GM12865 (cell line): ENCODE measurements around the gene XPO5.

Experiments
- DNase-seq: peaks from one replicate; pipeline ENCODE4 v3.0.0; 2010; ENCODE audit warnings: low read depth
- H3K4me3 ChIP-seq: 2 replicates; pipeline ENCODE4 v1.5.1; 2011; ENCODE audit warnings: mild to moderate bottlenecking, low read depth, low read length, control low read depth
- CTCF ChIP-seq: IDR thresholded peaks from 2 replicates; pipeline ENCODE4 v1.5.1; 2011; ENCODE audit warnings: low read length, control low read depth, low read depth, inconsistent platforms; ENCODE audit not compliant: insufficient read depth; ENCODE audit errors: missing control alignments

XPO5 gene

GRCh38 chr6:43532201-43532600 is 43.6 kb downstream of the XPO5 start:
- no peak for DNase-seq
- H3K4me3 ChIP-seq = no peak overlapping the region
- no peak for TF ChIP-seq CTCF

- no peak for TF ChIP-seq CTCF
- DNase-seq = no peak
- H3K4me3 ChIP-seq = no peak overlapping the region
Measured at GRCh38 chr6:43524483-43524961, 51.3 kb downstream of the XPO5 start.

- no peak for DNase-seq
- no peak overlapping the region for H3K4me3 ChIP-seq
- TF ChIP-seq CTCF = no peak
Measured at GRCh38 chr6:43523284-43523683, 52.6 kb downstream of the XPO5 start.

GRCh38 chr6:43522547-43523261 is 53.1 kb downstream of the XPO5 start:
- H3K4me3 ChIP-seq = no peak overlapping the region
- DNase-seq = no peak
- no peak for TF ChIP-seq CTCF

- TF ChIP-seq CTCF = no peak
- H3K4me3 ChIP-seq = no peak overlapping the region
Measured at GRCh38 chr6:43521836-43522235, 54.0 kb downstream of the XPO5 start.

GRCh38 chr6:43520097-43520496 is 55.7 kb downstream of the XPO5 start:
- no peak for TF ChIP-seq CTCF
- no peak for DNase-seq

More at GRCh38 chr6:43521836-43522235, 54.0 kb downstream of the XPO5 start:
- DNase-seq = no peak

More at GRCh38 chr6:43520097-43520496, 55.7 kb downstream of the XPO5 start:
- H3K4me3 ChIP-seq = no peak overlapping the region
